Cardiac muscle cell (in vitro differentiated cells and primary cell): ENCODE results near the gene PCDHB14. TPM values are rescaled to one million over a fixed set of nuclear protein-coding genes. Genes with fewer than 3 reads are reported as not detected.
"Not testable (repeated sequence)": the region's sequence is repeated elsewhere in the genome, so short reads cannot be mapped to it uniquely, and the experiment has no call there.

Experiments used
- DNase-seq, 2 donors: peaks; one replicate each; pipeline versions ENCODE4 v3.0.0 to v3.0.0-alpha.2; 2010 to 2017; ENCODE audit warnings: low read depth in 1 of 2, low spot score in 1 of 2
- H3K27ac ChIP-seq: fragments of 200-600 bp; sonication (generic); 2 replicates; pipeline ENCODE4 v1.5.1; 2016
- H3K27me3 ChIP-seq: fragments of 200-600 bp; sonication (generic); 2 replicates; pipeline ENCODE4 v1.6.0; 2016; ENCODE audit warnings: control low read depth
- H3K36me3 ChIP-seq: fragments of 200-600 bp; sonication (generic); 2 replicates; pipeline ENCODE4 v1.5.1; 2016; ENCODE audit warnings: control low read depth
- H3K4me1 ChIP-seq: fragments of 200-600 bp; sonication (generic); 2 replicates; pipeline ENCODE4 v1.8.1; 2017; ENCODE audit warnings: low read depth, mild to moderate bottlenecking, mixed run types
- H3K4me3 ChIP-seq: fragments of 200-600 bp; sonication (generic); 2 replicates; pipeline ENCODE4 v1.5.1; 2016; ENCODE audit warnings: mild to moderate bottlenecking
- H3K9me3 ChIP-seq: fragments of 200-600 bp; sonication (generic); 2 replicates; pipeline ENCODE4 v1.5.1; 2017; ENCODE audit warnings: low read depth, mild to moderate bottlenecking, control low read depth
- polyA plus RNA-seq: library from polyadenylated mRNA; unstranded; fragments of >200 nt; fragmentation: Nextera tagmentation; extraction: Ambion mirVana; gene quantifications from 2 replicates; pipeline ENCODE4 v1.2.1, GENCODE V29; 2016
- total RNA-seq: library from RNA; depleted of rRNA; stranded (reverse); fragments of >200 nt; gene quantifications from 2 replicates; pipeline ENCODE4 v1.2.3, GENCODE V29; 2016
- TF ChIP-seq, protein P1 (sequence below): IDR thresholded peaks from 2 replicates; pipeline ENCODE4 v1.5.1; 2012; ENCODE audit warnings: low read depth, mild to moderate bottlenecking, low read length

PCDHB14 gene
- 17.3 and 21.2 TPM in 2 replicates for total RNA-seq
- 8.1 and 11.8 TPM in 2 replicates for polyA plus RNA-seq

DNA sequence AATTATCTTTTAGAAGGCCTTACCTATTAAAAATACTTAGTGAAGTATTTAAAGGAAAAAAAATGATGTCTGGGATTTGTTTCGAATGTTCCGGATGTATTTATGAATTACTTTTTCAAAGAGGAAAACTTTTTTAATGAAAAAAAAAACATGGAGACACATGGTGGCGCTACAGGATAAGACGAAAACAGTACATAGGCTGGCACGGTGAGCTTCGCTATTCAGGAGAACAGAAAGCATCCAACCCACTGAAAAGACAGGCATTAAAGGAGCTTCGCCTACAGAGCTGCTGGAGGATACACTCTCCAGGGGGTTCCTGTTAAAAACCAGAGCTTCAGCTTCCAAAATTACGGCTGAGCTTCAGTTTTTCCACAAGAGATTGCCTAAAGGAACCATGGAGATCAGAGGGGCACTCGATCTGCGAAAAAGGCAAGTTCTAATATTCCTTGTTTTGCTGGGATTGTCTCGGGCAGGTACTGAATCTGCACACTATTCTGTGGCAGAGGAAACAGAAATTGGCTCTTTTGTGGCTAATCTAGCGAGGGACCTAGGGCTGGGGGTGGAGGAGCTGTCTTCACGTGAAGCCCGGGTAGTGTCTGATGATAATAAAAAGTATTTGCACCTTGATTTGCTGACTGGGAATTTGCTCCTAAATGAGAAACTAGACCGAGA, at the start of gene PCDHB14:
Gene PCDHB14, plus strand, starts transcription at position 232 of the 672 bp plus-strand sequence. Its CDS starts 163 bp downstream, at position 395.
- Histone ChIP-seq H3K4me3 (peak within 1 kb of the TSS; percentile 26), H3K27me3 (no peaks in the 10 kb centered on the region), H3K36me3 (no peaks in the 10 kb centered on the region), H3K9me3 (no peaks in the 10 kb centered on the region), H3K27ac (no peak within 1 kb of the TSS), H3K4me1 (no peaks in the 10 kb centered on the region)
- TF ChIP-seq, protein P1, sequence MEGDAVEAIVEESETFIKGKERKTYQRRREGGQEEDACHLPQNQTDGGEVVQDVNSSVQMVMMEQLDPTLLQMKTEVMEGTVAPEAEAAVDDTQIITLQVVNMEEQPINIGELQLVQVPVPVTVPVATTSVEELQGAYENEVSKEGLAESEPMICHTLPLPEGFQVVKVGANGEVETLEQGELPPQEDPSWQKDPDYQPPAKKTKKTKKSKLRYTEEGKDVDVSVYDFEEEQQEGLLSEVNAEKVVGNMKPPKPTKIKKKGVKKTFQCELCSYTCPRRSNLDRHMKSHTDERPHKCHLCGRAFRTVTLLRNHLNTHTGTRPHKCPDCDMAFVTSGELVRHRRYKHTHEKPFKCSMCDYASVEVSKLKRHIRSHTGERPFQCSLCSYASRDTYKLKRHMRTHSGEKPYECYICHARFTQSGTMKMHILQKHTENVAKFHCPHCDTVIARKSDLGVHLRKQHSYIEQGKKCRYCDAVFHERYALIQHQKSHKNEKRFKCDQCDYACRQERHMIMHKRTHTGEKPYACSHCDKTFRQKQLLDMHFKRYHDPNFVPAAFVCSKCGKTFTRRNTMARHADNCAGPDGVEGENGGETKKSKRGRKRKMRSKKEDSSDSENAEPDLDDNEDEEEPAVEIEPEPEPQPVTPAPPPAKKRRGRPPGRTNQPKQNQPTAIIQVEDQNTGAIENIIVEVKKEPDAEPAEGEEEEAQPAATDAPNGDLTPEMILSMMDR = no peak
- DNase-seq = peak; percentile 27 to 65

DNA sequence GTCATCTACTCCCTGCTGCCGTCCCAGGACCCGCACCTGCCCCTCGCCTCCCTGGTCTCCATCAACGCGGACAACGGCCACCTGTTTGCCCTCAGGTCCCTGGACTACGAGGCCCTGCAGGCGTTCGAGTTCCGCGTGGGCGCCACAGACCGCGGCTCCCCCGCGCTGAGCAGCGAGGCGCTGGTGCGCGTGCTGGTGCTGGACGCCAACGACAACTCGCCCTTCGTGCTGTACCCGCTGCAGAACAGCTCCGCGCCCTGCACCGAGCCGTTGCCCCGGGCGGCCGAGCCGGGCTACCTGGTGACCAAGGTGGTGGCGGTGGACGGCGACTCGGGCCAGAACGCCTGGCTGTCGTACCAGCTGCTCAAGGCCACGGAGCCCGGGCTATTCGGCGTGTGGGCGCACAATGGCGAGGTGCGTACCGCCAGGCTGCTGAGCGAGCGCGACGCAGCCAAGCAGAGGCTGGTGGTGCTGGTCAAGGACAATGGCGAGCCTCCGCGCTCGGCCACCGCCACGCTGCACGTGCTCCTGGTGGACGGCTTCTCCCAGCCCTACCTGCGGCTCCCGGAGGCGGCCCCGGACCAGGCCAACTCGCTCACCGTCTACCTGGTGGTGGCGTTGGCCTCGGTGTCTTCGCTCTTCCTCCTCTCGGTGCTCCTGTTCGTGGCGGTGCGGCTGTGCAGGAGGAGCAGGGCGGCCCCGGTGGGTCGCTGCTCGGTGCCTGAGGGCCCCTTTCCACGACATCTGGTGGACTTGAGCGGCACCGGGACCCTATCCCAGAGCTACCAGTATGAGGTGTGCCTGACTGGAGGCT, 48.6 kb upstream of the PCDHB14 start:
- H3K27me3 ChIP-seq, H3K27ac ChIP-seq, H3K36me3 ChIP-seq, H3K4me1 ChIP-seq, DNase-seq, H3K4me3 ChIP-seq, H3K9me3 ChIP-seq: not testable (repeated sequence)

DNA sequence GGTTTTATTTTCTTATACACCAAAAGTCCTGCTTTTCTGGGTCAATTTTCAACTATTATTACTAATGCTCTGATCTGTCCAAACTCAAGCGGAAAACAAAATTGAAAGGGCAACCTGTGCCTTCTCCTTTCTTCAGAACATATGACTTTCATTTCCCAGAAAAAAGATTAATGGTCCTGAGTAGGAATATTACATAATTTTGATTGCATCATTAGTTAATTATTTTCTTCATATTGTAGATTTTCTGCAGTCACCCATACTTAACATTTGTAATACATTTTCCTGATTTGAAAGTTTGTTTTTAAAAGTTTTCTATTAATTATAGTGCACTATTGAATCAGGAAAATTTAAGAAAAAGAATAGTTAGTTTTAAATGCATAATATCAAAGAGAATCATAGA, 47.2 kb upstream of the PCDHB14 start:
- no peaks in the 10 kb centered on the region for H3K9me3 ChIP-seq
- no peaks in the 10 kb centered on the region for H3K4me1 ChIP-seq
- TF ChIP-seq, protein P1 = no peak
- DNase-seq = no peak
- no peak overlapping the region for H3K4me3 ChIP-seq
- no peaks in the 10 kb centered on the region for H3K27me3 ChIP-seq
- H3K27ac ChIP-seq = no peak overlapping the region
- H3K36me3 ChIP-seq = no peaks in the 10 kb centered on the region

DNA sequence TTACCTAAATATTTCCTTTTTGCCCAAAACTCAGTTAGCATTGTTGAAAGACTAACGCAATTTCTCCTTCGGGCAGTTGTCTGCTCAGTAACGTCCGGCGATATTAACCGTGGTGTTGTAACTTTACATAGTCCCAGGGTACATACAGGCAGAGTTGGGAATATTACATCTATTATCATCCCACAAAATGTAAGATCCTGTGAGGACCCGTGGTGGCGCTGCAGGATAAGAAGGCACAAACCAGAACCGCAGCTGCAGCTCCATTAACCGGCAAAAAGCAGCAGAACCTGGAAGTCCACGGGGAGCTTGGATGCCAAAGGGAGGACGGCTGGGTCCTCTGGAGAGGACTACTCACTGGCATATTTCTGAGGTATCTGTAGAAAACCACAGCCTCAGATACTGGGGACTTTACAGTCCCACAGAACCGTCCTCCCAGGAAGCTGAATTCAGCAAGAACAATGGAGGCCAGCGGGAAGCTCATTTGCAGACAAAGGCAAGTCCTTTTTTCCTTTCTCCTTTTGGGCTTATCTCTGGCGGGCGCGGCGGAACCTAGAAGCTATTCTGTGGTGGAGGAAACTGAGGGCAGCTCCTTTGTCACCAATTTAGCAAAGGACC, 45.5 kb upstream of the PCDHB14 start, which contains the start of gene PCDHB8:
Gene PCDHB8, plus strand, starts transcription at position 214 of the 615 bp plus-strand sequence. Its CDS starts 245 bp downstream, at position 459.
- peak within 1 kb of the TSS; percentile 29 for H3K4me3 ChIP-seq

DNA sequence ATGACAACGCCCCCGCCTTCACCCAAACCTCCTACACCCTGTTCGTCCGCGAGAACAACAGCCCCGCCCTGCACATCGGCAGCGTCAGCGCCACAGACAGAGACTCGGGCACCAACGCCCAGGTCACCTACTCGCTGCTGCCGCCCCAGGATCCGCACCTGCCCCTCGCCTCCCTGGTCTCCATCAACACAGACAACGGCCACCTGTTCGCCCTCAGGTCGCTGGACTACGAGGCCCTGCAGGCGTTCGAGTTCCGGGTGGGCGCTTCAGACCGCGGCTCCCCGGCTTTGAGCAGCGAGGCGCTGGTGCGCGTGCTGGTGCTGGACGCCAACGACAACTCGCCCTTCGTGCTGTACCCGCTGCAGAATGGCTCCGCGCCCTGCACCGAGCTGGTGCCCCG, 43.8 kb upstream of the PCDHB14 start:
- not testable (repeated sequence) for H3K4me1 ChIP-seq, H3K36me3 ChIP-seq, H3K27ac ChIP-seq, DNase-seq, H3K27me3 ChIP-seq, H3K4me3 ChIP-seq, H3K9me3 ChIP-seq

More for the DNA sequence above, 45.5 kb upstream of the PCDHB14 start, which contains the start of gene PCDHB8:
- H3K27me3 ChIP-seq, H3K36me3 ChIP-seq, H3K27ac ChIP-seq, H3K4me1 ChIP-seq, H3K9me3 ChIP-seq: not testable (repeated sequence)
- peak in 1 of 2 donors; percentile 25 for DNase-seq

DNA sequence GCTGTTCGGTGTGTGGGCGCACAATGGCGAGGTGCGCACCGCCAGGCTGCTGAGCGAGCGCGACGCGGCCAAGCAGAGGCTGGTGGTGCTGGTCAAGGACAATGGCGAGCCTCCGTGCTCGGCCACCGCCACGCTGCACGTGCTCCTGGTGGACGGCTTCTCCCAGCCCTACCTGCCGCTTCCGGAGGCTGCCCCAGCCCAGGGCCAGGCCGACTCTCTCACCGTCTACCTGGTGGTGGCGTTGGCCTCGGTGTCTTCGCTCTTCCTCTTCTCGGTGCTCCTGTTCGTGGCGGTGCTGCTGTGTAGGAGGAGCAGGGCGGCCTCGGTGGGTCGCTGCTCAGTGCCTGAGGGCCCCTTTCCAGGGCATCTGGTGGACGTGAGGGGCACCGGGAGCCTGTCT, 43.3 kb upstream of the PCDHB14 start:
- DNase-seq, H3K4me3 ChIP-seq, H3K9me3 ChIP-seq: not testable (repeated sequence)

DNA sequence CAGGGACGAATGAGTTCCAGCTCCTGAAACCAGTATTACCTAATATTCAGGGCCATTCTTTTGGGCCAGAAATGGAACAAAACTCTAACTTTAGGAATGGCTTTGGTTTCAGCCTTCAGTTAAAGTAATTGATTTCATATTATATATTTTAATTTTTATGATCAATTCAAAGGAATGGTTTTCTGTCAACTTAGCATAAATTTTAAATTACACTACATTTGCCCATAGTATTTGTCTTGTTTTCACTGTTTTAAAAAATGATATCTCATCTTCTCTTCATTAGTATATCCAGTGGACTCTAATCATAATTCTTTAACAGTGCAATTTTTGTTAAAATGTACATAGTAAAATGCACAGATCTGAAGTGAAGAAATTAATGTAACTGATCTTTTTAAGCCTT, 42.8 kb upstream of the PCDHB14 start:
- H3K4me1 ChIP-seq = no peaks in the 10 kb centered on the region
- no peak overlapping the region for H3K4me3 ChIP-seq
- no peak for DNase-seq
- no peaks in the 10 kb centered on the region for H3K36me3 ChIP-seq
- TF ChIP-seq, protein P1 = no peak
- no peaks in the 10 kb centered on the region for H3K27me3 ChIP-seq
- H3K27ac ChIP-seq = no peak overlapping the region
- H3K9me3 ChIP-seq = no peaks in the 10 kb centered on the region

More for the DNA sequence above, 43.3 kb upstream of the PCDHB14 start:
- H3K36me3 ChIP-seq, H3K27ac ChIP-seq, H3K4me1 ChIP-seq, H3K27me3 ChIP-seq: not testable (repeated sequence)
